Prostate gland (tissue), 2 donors: Measurements from ENCODE around the gene TBC1D2B.

Experiments
- POLR2A ChIP-seq: fragments of 450-650 bp; IDR thresholded peaks from one replicate; pipeline ENCODE4 v1.6.1; 2016; ENCODE audit warnings: antibody characterized with exemption, mild to moderate bottlenecking
- POLR2AphosphoS5 ChIP-seq: sonication (generic); formaldehyde crosslinking; IDR thresholded peaks from one replicate; pipeline ENCODE4 v1.6.1; 2017; ENCODE audit warnings: antibody characterized with exemption
- TF ChIP-seq, protein P1 (sequence below), 4 experiments: fragments of 200-600 bp in 2 of 4; fragments of 450-650 bp in 2 of 4; sonication (generic) in 2 of 4; IDR thresholded peaks; 1 replicate in 3 of 4; 2 replicates in 1 of 4; pipeline ENCODE4 v1.5.1; 2016 to 2019; ENCODE audit warnings: antibody characterized with exemption in 4 of 4, mild to moderate bottlenecking in 2 of 4, moderate library complexity in 2 of 4

DNA sequence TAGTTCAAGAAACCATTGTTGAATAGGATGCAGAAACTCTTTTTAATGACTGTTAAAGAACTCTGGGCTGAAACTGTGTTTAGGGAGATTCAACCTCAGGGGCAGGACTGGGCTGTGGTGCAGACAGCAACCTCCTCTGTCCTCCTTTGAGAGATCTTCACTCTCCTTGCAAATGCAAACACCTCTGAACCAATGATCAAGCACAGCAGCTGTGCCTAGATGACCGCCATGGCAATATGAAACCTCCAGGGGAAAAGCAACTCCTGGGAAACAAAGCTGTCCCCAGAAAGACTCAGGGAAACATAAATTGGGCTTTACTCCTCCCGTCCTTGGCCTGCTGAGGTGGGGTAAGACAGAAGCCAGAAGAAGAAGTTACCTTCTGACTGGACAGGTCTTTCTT is 52.6 kb downstream of the TBC1D2B start:
- TF ChIP-seq, protein P1, sequence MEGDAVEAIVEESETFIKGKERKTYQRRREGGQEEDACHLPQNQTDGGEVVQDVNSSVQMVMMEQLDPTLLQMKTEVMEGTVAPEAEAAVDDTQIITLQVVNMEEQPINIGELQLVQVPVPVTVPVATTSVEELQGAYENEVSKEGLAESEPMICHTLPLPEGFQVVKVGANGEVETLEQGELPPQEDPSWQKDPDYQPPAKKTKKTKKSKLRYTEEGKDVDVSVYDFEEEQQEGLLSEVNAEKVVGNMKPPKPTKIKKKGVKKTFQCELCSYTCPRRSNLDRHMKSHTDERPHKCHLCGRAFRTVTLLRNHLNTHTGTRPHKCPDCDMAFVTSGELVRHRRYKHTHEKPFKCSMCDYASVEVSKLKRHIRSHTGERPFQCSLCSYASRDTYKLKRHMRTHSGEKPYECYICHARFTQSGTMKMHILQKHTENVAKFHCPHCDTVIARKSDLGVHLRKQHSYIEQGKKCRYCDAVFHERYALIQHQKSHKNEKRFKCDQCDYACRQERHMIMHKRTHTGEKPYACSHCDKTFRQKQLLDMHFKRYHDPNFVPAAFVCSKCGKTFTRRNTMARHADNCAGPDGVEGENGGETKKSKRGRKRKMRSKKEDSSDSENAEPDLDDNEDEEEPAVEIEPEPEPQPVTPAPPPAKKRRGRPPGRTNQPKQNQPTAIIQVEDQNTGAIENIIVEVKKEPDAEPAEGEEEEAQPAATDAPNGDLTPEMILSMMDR (IDR thresholded peaks at IDR 0.05) = no peak
- no peak for TF ChIP-seq POLR2A
- no peak for TF ChIP-seq POLR2AphosphoS5
